Neural cell (in vitro differentiated cells): Measurements from ENCODE around the gene OSBPL5.

Experiments used
- EP300 ChIP-seq: fragments of 450-650 bp; conservative IDR thresholded peaks from 2 replicates; pipeline ENCODE4 v1.6.1; 2014; ENCODE audit warnings: antibody characterized with exemption, mild to moderate bottlenecking, moderate library complexity; ENCODE audit not compliant: poor library complexity, severe bottlenecking
- EZH2 ChIP-seq: fragments of 200-600, 300-800 bp; shearing (Covaris generic), sonication (generic); IDR thresholded peaks from 2 replicates; pipeline ENCODE4 v1.6.1; 2014; ENCODE audit warnings: antibody characterized with exemption, low read length, borderline replicate concordance, mild to moderate bottlenecking; ENCODE audit not compliant: insufficient read depth, poor library complexity, severe bottlenecking
- RAD21 ChIP-seq: fragments of 450-650 bp; conservative IDR thresholded peaks from 2 replicates; pipeline ENCODE4 v1.6.1; 2014; ENCODE audit warnings: antibody characterized with exemption, mild to moderate bottlenecking, moderate library complexity
- TF ChIP-seq, protein P1 (sequence below): fragments of 450-650 bp; IDR thresholded peaks from 2 replicates; pipeline ENCODE4 v1.5.1; 2014; ENCODE audit warnings: antibody characterized with exemption, mild to moderate bottlenecking, moderate library complexity; ENCODE audit not compliant: poor library complexity, severe bottlenecking

DNA sequence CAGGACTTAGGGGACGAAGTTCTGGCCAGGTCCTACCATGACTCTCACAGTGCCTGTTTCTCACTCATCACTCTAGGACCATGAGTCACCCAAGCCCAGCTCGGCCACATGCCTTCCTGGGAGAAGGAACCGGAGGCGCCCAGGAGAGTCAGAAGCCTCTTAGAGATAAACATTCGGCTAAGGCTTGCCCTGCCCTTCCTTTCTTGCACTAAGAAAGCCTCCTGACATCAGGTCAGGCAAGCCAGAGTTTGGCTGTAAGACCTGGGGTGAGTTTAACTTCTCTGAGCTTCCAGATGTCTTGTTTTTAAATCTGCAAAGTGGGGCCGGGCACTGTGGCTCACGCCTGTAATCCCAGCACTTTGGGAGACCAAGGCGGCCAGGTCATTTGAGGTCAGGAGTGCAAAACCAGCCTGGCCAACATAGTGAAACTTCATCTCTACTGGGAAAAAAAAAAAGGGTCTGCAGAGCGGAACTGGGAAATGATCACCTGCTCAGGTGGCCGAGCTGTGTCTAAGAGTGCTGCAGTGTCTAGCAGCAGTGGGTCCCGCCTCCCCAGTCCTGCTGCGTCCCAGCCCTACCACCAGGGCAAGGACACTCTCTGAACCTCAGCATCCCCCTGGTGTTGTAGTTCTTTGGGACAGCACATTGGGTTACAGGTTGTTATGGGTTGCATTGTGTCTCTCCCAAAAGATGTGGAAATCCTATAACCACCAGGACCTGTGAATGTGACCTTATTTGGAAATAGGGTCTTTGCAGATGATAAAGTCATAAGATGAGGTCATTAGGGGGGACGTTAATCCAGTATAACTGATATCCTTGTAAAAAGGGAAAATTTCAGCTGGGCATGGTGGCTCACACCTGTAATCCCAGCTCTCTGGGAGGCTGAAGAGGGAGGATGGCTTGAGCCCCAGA lies 106.1 kb downstream of the OSBPL5 start:
- TF ChIP-seq, protein P1, sequence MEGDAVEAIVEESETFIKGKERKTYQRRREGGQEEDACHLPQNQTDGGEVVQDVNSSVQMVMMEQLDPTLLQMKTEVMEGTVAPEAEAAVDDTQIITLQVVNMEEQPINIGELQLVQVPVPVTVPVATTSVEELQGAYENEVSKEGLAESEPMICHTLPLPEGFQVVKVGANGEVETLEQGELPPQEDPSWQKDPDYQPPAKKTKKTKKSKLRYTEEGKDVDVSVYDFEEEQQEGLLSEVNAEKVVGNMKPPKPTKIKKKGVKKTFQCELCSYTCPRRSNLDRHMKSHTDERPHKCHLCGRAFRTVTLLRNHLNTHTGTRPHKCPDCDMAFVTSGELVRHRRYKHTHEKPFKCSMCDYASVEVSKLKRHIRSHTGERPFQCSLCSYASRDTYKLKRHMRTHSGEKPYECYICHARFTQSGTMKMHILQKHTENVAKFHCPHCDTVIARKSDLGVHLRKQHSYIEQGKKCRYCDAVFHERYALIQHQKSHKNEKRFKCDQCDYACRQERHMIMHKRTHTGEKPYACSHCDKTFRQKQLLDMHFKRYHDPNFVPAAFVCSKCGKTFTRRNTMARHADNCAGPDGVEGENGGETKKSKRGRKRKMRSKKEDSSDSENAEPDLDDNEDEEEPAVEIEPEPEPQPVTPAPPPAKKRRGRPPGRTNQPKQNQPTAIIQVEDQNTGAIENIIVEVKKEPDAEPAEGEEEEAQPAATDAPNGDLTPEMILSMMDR, result no peak
- TF ChIP-seq EZH2 (no peak), RAD21 (no peak), EP300 (no peak)
